GM10266 (cell line): ENCODE results near the gene CFAP97.

ENCODE experiments used
- DNase-seq: peaks from one replicate; pipeline ENCODE4 v3.0.0; 2012; ENCODE audit errors: extremely low spot score
- CTCF ChIP-seq: IDR thresholded peaks from 2 replicates; pipeline ENCODE4 v1.5.1; 2012; ENCODE audit warnings: mild to moderate bottlenecking, low read depth; ENCODE audit not compliant: control insufficient read depth, insufficient read depth; ENCODE audit errors: missing control alignments

CFAP97 gene

GRCh38 chr4:185194924-185195888, 8.6 kb downstream of the CFAP97 start:
- no peak for TF ChIP-seq CTCF

GRCh38 chr4:185192059-185192458, 11.7 kb downstream of the CFAP97 start:
- no peak for TF ChIP-seq CTCF
- no peak for DNase-seq

More at GRCh38 chr4:185194924-185195888, 8.6 kb downstream of the CFAP97 start:
- DNase-seq, result no peak

GRCh38 chr4:185190306-185190856, 13.4 kb downstream of the CFAP97 start:
- no peak for TF ChIP-seq CTCF
- DNase-seq, result no peak

GRCh38 chr4:185189606-185190305, 14.0 kb downstream of the CFAP97 start:
- TF ChIP-seq CTCF, result no peak
- DNase-seq, result no peak

- no peak for TF ChIP-seq CTCF
- no peak for DNase-seq
Measured at GRCh38 chr4:185186769-185187168, 17.0 kb downstream of the CFAP97 start.

- TF ChIP-seq CTCF, result peak; percentile 77
- DNase-seq, result peak; percentile 45
Measured at GRCh38 chr4:185183622-185184281, 20.0 kb downstream of the CFAP97 start.
